ENCODE results near the gene GNAL. TPM values are rescaled to one million over a fixed set of nuclear protein-coding genes. Genes with fewer than 3 reads are reported as not detected.
A peak's percentile ranks its signal among the peaks of the same experiment; 100 is the strongest.

The GNAL gene
- total and polyA plus RNA-seq, 2 experiments from 2014 or later = 7.5 to 21.6 TPM

- Histone ChIP-seq H3F3A (replicated peaks; ENCODE audit: low read depth) (0 out of 2 replicates have a peak, but pooled peaks cover 3% of the 10 kb centered on the region), H3K4me2 (no peak overlapping the region), H3K27ac (ENCODE audit: low read depth) (no peak overlapping the region), H2AFZ (no peak overlapping the region), H3K9me2 (ENCODE audit: insufficient read depth) (no peaks in the 10 kb centered on the region), H4K20me1 (replicated peaks; ENCODE audit: insufficient read depth) (no peaks in the 10 kb centered on the region), H3K27me3 (ENCODE audit: insufficient read depth) (peaks cover 28% of the 10 kb centered on the region), H3K4me1 (ENCODE audit: insufficient read depth) (peaks cover 13% of the 10 kb centered on the region), H3K4me3 (no peak overlapping the region), H3K79me2 (replicated peaks; ENCODE audit: insufficient read depth) (no peaks in the 10 kb centered on the region), H3K36me3 (ENCODE audit: insufficient read depth) (no peaks in the 10 kb centered on the region)
- Mint-ChIP-seq H3K36me3 (ENCODE audit: low read depth) (peaks cover 5% of the 10 kb centered on the region; the same call in 2 of the 3 replicates), H3K27ac (no peak overlapping the region), H3K4me3 (no peak overlapping the region), H3K9me3 (peaks cover 4% of the 10 kb centered on the region; the same call in 1 of the 3 replicates), H3K4me1 (peaks cover 26% of the 10 kb centered on the region), H3K27me3 (ENCODE audit: insufficient read depth, low read depth, poor library complexity) (peaks cover 26% of the 10 kb centered on the region)
- DNase-seq (ENCODE audit: low spot score) (peak; percentile 75), ATAC-seq (peak; percentile 23)
- TF ChIP-seq JUNB (IDR thresholded peaks at IDR 0.05; ENCODE audit: unreplicated experiment) (no peak), CREB1 (CRISPR knock-in tag; IDR thresholded peaks at IDR 0.05; ENCODE audit: low read depth) (no peak), ZNF114 (CRISPR knock-in tag; IDR thresholded peaks at IDR 0.05) (no peak), STAT1 (IDR thresholded peaks at IDR 0.05; ENCODE audit: unreplicated experiment) (no peak), ZNF331 (CRISPR knock-in tag; IDR thresholded peaks at IDR 0.05; ENCODE audit: low read depth) (no peak), POLR2AphosphoS5 (IDR thresholded peaks at IDR 0.05; ENCODE audit: low read depth) (no peak), EZH2 (IDR thresholded peaks at IDR 0.05; ENCODE audit: low read depth, unreplicated experiment) (no peak), ETS1 (IDR thresholded peaks at IDR 0.05) (no peak), CTCF (conservative IDR thresholded peaks at IDR 0.05; ENCODE audit: low read depth in 2 of 2) (no peak), REST (IDR thresholded peaks at IDR 0.05; ENCODE audit: unreplicated experiment) (no peak), NANOG (IDR thresholded peaks at IDR 0.05; ENCODE audit: borderline replicate concordance) (no peak), ZNF462 (CRISPR knock-in tag; IDR thresholded peaks at IDR 0.05) (no peak), EZH2phosphoT487 (IDR thresholded peaks at IDR 0.05; ENCODE audit: unreplicated experiment) (no peak)
Observed at GRCh38 chr18:11747731-11748130, 58.7 kb downstream of the GNAL start.

Data from GM23338 (cell line).